AG04449 (cell line): ENCODE results near the gene SAP30BP.

Experiments
- CTCF ChIA-PET: fragments of 350-600 bp; formaldehyde crosslinking; extraction: SDS; loops from one replicate; lab custom pipeline; 2021; ENCODE audit warnings: antibody characterized with exemption; lab: Yijun Ruan, JAX
- POLR2A ChIA-PET: fragments of 400-600, 350-600 bp; formaldehyde crosslinking; extraction: SDS; loops from one replicate; lab custom pipeline; 2020; ENCODE audit warnings: antibody characterized with exemption, inconsistent platforms; lab: Yijun Ruan, JAX
- DNase-seq: peaks from one replicate; pipeline ENCODE4 v3.0.0-alpha.2; 2010; ENCODE audit warnings: low read depth, low spot score
- H3K4me3 ChIP-seq: 2 replicates; pipeline ENCODE4 v1.5.1; 2011; ENCODE audit warnings: low read depth, mild to moderate bottlenecking, control low read depth, low read length
- CTCF ChIP-seq: IDR thresholded peaks from one replicate; pipeline ENCODE4 v1.5.1; 2011; ENCODE audit warnings: mild to moderate bottlenecking, moderate library complexity, low read length, control low read depth, inconsistent platforms; ENCODE audit not compliant: insufficient read depth; ENCODE audit errors: missing control alignments

Gene SAP30BP

GRCh38 chr17:75757086-75757681, 90.0 kb downstream of the SAP30BP start:
- H3K4me3 ChIP-seq, result no peak overlapping the region
- POLR2A ChIA-PET, result no interaction called here
- CTCF ChIA-PET, result interaction anchor here (0.7 to 23.0 kb wide), 3 partner anchors 8 to 157 kb away, joined by 3 to 1427 read pairs (median 99); partner anchors contain the start of gene SMIM5
- no peak for TF ChIP-seq CTCF
- no peak for DNase-seq
